Activated CD4-positive, CD25-positive, alpha-beta regulatory T cell (primary cell): ENCODE data around the gene IL26.

ENCODE experiments used
- DNase-seq, 4 experiments: peaks; one replicate each; lab custom pipeline; 2025; lab: John Stamatoyannopoulos, UW

IL26 gene, protein sequence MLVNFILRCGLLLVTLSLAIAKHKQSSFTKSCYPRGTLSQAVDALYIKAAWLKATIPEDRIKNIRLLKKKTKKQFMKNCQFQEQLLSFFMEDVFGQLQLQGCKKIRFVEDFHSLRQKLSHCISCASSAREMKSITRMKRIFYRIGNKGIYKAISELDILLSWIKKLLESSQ

DNA sequence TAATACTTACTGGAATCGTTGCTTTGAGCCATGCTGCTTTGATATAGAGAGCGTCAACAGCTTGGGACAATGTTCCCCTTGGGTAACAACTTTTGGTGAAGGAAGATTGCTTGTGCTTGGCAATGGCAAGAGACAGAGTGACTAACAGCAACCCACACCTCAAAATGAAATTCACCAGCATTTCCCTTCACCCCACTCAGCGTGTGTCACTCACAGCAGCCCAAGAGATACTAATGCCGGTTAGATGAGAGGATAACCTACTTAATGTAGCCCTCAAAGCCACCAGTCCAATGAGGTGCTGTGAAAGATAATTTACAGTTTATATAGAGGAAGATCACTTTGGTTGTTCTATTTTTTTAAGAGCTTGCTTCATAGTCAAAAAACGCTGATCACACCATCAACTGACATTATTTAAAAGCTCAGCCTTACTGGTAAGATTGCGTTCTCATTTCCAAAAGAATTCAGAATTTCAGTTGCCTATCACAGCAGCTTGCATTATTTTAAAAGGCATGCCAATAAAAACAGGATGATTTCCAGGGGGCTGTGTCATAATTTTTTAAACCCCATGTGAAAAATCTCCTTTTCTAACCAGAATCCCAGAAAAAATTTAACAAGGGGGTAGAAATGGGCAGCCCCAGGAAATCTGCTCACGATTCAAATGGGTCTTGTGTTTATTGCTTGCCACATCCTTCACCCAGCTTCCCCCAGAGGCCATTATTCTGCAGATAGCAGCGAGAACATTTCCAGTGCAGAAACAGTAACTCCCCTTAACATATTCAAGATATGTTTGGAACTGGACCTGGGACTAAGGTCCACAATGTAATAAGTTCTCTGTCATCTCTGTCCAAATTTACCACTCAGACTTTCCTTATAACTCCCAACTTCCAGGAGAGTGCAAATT is at the start of gene IL26:
Gene IL26 (minus strand): TSS at position 235 of the 901 bp plus-strand sequence. CDS start 54 bp downstream, at position 181.
- no peak for DNase-seq

DNA sequence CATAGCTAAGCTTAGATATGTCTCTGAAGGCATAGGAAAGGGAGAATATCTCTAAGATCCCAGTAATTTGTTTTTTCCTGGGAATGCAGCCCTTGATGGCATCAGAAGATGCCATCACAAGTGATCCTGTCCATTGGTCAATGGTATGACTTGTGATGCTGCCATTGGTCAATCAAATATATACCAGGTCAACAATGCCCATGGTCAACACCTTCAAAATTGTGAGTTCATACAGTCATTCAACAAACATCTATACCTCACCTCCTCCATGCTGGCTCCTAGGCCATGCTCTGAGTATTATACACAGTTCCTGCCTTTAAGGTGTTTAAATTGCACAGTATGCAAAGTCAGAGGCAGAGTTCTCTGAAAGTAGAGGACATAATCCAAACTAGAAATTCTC is 47.1 kb upstream of the IL26 start:
- no peak for DNase-seq

DNA sequence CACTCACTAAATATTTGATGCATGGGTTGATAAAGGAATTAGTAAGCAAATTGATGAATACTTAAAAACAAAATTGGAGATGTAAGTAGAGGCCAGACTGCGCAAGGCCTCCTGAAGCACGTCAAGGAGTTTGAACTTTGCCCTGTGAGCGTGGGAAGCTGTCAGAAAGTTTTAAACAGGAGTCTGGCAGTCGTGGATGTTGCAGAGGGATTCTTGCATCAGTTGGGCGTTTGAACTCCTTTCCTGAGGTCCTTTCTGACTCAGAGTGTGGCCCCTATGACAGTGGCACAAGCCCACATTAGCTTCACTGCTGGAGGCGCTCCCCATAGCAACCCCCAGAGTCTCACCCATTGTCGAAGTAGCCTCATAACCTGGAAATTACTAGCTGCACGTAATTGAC is 45.7 kb upstream of the IL26 start:
- no peak for DNase-seq

DNA sequence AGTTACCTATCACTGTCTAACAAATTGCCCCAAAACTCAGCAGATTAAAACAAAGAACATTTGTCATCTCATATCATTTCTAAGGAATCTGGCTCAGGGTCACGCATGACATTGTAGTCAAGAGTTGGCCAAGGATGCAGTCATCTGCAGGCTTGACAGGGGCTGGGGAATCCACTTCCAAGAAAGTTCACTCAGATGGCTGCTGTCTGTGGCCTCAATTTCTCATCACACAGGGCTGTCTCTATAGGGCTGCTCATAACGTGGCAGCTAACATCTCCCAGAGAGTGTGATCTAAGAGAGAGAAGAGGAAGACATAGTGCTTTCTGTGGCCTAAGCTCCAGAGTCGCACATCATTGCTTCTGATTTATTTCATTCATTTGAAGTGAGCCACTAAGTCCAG is 44.7 kb upstream of the IL26 start:
- no peak for DNase-seq

DNA sequence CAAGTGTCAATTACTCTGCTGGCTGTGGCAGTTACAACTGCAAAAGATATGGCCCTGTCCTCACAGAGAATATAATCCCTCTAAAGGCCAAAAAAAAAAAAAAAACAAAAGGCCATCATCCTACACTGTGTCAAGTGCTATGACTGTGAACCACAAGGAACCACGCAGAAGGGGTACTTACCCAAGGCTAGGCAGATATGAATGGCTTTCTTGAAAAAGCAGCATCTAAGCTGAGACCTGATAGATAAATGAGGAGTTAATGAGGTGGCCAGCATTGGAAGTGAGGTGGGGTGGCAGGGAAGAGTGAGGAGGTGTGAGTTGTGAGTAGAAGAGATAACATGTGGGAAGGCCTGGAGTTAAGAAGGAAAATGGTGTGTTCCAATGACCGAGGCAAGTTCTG is 44.2 kb upstream of the IL26 start:
- no peak for DNase-seq

DNA sequence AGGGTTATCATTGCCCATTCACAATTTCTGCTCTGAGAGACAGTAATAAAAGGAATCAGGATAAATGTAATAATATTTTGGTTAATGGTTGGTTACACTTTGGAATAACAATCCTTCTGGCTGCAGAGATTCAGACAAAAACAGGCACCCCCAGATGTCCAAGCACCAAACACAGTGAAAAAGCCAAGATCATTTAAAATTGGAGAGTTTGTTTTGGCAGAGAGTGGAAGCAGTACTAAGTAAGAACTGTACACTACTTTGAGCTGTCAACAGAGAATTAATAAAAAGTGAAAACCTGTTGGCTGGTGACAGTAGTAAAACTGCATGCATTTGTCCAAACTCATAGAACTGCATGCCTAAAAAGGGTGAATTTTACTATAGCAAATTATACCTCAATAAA is 43.4 kb upstream of the IL26 start:
- DNase-seq: no peak

DNA sequence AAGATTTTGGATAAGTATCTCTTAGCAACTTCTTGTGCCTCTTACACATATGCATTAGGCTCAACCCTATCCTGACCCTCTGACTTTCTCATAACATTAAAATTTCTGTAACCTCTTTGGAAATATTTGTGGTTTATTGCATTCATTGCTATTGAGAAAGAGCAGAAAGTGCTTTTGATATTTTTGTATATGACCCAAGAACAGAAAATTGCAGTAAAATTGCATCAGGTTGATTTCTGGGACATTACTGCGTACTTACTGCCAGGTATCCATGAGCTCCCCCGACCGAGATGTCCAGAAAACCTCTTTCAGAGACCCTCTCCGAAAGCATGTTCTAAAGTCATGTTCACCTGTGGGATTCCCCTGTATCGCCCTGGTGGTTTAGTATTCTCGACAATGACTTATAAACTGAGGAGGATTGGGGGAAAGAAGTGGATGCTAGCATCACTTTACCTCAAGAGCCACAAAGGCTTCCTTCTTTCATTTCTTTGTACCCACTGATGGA is 42.3 kb upstream of the IL26 start:
- no peak for DNase-seq

DNA sequence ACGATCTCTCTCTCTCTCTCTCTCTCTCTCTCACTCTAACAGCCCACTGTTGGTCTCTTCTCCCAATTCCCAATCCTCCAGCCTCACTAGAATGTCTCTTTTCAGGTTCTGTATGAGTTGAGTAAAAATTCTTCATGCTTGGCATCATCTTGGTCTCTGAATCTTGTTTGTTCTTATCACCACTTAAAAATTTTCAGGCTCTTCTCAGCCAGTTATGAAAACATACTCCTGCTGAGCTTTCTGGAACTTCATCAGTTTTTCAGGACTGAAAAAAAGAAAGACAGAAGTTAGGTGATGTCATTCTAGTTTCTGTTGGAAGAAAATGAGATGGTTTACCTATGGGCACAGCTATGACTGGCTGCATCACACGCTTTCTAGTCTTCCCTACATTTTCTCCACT is 39.2 kb upstream of the IL26 start:
- DNase-seq: no peak

DNA sequence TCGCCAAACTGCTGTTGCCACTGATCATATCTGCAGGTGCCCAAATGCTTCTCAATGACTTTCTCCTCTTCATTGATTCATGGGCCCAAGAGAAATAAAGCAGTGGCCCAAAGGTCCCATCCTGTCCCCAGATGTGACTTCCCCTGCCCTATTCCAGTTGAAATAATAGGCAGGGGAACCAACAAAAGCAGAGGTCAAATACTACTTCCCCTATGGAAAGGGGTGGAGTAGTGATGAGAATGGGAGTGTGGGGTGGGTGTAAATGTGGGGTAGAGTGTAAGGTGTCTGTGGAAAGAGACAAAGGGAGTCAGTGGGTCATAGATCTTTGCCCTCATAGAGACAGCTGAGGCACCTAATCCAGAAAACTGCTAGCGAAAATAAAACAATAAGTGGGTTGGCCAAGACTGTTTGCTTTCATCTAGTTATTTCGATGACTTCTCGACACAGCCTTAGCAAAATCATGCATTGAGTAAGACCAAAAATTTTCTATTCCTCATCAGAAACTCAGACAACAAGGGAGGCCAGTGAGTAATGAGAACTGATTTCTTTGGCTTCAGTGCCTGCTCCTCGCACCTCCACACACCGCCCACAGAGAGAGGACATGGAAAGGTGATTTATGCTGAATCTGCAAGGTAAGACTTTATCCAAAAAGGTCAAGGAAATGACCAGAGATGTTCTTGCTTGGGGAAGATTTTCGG is 38.7 kb upstream of the IL26 start:
- no peak for DNase-seq

DNA sequence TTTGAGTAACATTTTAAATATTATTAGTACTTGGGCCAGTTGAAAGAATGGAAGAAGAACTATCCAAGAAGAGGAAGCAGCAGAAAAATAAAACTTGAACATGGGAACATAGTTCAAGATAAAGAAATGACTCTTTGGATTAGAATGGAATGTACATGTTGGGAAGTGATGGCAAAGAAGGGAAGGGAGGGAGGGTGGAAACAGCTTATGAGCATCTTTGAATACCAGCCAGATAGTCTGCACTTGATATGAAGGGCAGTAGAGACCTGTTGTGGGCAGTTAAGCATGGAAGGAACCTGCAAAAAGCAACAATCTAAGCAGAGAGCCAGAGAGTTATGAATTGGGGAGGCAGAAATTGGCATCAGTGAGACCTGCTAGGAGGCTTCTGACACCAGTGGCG is 37.8 kb upstream of the IL26 start:
- no peak for DNase-seq

DNA sequence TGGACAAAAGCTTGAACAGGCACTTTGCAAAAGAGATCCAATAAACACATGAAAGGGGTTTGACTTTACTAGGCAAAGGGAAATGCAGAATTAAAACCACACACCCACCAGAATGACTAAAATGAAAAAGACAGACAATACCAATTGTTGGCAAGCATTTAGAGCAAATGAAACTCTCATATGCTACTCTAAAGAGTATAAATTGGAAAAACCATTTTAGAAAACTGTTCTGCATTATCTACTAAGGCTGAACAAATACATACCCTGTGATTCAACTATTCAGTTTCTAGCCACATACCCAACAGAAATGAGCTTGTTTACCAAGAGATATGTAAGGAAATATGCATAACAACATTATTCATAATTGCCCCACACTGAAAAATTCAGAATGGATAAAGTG is 36.3 kb upstream of the IL26 start:
- DNase-seq: no peak

DNA sequence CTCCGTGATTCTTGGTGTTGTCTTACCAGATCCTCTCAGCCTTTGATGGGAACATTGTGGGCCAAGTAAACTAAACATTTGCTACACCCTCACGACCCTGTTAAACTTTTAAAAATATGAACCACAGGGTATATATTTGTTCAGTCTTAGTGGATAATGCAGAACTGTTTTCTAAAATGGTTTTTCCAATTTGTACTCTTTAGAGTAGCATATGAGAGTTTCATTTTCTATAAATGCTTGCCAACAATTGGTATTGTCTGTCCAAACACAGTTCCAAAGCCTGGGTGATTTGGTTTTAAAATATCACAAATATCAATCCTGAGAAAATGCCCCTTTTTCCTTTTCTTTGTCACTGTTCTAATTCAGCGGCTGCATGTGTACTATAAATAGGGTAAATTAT is 34.5 kb upstream of the IL26 start:
- no peak for DNase-seq

DNA sequence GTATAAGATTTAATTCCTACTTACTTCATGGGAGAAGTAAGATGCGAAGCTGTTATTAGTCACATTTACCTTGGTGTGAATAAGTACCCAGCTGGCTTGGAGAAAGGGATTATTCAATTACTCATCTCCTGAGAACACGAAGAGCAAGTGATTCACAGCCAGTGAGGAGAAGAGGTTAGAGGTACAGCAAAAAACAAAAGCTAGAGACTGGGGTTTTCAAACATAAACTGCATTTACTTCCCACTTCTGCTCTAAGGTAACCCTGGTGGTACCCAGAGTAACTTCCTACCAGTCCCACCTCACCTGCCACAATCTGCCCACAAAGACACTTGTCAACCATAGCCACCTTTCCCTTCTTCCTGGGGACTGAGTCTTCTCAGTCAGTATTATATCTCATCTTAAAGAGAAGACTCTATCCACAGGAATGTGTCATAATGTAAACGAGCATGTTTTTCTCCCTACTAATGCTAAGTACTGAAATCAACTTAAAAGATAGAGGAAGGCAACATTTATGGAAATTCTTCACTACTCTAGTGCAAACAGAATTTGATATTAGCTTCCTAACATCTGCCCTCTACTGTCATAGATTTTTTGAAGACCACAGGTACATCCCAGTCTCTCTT is 33.8 kb upstream of the IL26 start:
- DNase-seq: no peak

DNA sequence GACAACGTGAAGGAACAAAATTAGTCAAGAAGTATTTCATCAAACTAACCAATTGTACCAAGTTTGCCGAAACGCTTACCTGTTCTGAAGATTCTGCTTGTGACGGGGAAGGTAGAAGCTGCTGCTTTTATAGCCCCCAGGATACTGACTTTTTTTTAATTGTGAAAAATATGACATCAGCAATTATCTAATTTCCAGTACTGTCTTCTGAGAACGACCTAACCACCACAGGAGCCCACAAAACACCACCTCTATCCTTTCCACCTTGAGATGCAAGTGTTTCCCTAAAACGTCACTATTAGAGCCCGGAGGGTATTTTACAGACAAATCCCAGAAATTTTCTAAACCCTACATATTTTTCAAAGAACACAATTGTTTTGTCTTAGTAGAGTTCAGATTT is 27.9 kb upstream of the IL26 start, which contains the start of gene IL22:
Gene IL22 (minus strand): TSS at position 101 of the 400 bp plus-strand sequence. CDS start 156 bp downstream, outside the sequence.
- DNase-seq: no peak

DNA sequence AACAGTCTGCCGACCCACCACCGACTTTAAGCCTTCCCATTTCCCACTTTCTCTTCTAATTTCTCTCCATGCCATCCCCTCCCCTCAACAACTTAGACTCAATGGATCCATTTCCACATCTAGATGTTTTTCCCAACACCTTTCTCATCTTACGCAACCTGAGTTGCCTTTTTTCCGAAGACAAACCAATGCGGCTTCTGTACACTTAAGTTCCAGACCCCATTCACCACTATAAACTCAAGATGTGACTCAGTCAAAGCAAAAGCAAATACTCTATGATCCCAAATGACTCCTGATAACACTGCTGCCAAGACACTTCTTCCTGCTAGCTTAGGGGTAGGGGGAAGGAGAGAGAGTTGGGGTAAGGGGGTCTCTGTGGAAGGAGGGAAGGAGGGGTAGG is 26.5 kb upstream of the IL26 start:
- no peak for DNase-seq

DNA sequence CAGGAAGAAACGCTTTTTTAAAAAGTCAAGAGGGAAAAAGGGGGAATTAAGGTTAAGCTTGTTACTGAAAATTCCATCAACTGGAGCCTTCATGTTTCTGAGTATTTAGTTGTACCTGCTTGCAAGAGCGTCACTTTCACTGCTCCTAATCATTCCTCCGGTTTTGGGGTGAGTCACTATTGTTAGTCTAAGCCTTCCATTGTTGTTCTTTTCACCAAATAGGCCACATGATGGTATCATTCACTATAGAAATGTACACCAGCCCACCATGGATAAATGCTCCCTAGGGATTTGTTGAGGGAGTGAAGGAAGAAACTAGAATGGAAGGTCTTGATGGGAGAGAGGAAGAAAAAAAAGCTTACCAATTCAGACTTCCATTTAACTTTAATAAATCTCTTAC is 24.8 kb upstream of the IL26 start:
- DNase-seq: no peak

DNA sequence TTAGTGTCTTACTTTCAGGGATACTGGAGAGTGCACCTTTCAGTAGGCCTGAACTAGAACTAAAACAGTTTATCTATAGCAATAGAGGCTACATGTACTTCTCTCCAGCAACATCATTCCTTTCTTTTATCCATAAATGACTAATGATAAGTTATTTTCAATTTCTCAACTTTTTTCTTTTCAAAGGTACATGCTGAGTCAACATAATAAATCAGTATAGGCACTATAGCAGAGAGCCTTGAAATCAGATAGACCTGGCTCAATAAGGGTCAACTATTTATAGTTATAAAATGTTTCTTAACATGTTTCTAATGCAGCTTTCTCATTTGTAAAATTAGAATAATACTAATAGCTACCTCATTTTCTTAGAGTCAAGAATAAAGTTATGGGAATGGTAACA is 22.2 kb upstream of the IL26 start:
- no peak for DNase-seq

DNA sequence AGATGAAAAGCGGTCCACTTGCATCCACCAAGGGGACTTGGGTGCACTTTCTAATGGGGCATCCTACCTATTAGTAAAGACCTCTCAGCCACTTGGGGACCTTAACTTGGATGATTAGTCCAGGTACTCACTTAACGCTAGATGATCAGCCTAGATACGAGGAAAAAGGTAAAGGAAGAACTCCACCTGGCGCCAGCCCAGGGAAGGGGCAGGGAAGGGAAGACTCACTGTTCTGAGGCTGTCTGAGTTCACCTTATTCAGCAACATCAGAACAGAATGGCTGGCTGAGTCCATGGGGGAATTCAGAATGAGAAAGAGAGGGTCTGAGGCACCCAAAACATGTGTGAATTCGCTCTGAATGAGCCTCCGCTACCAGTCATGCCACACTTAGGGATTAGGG is 20.7 kb upstream of the IL26 start:
- DNase-seq: no peak

DNA sequence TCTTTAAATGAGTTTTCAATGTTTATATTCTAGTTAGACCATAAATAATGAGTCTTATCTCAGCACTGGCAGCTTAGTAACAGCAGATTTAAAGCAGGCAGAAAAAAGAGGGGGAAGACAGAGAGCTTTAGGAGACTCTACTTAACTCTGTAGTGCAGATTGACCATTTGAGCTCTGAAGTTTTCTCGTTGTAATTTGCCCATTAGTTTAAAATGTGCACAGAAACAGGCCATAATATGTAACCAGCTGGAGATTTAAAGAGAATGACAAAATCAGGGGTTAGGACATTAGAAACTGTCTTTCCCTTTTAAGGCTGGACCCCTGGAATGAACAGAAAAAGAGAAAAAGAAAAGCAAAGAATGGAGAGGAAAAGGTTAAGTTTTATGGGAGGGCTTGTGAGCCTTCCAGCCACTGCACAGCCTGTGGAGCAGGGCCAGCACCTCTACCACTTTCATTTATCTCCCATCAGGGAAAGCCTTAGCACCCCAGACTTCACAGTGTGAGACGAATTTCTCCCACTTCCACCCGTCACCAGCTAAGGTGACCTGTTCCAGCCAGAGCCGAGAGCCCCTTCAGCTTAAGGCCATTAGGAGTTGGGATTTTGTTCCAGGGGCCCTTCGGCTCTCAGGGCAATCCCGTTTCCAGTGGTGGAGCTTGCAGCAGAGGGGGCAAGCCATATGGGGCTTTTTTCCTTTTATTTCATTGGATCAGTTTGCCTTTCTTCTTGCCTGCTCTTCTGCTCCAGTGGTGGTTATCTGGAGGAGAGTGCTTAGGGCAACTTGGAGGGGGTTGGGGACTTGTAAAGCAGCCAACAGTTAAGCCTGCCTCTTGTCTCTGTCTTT is 19.8 kb upstream of the IL26 start:
- DNase-seq: no peak

DNA sequence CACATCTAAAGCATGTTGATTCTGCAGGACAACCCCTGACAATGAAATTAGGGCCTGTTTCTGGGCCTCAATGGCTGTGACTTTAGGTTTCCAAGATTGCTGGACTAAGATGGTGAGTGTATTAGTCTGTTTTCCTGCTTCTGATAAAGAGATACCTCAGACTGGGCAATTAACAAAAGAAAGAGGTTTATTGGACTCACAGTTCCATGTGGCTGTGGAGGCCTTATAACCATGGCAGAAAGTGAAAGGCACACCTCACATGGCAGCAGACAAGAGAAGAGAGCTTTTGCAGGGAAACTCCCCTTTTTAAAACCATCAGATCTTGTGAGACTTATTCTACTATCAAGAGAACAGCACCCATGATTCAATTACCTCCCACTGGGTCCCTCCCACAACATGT is 17.2 kb upstream of the IL26 start:
- DNase-seq: no peak

DNA sequence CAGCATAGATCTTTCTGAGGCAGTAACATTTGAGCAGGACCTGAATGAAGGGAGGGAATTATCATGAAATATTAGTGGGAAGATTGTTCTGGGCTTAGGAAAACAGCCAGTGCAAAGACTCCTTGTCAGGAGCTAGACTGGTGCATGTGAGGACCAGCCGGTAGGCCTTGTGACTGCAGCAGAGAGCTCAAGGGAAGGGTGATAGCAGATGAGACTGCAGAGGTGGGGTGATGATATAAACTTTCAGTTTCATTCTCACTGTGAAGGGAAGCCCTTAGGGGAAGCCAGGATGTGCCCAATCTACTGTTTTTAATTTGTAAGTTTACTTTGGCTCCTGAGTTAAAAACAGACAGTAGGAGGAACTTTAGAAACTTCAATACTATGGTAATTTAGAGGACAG is 15.4 kb upstream of the IL26 start:
- DNase-seq: peak in 1 of 4 experiments; percentile 12
